A673 (cell line): ENCODE data around the gene RMDN3.

Experiments
- EZH2 ChIP-seq: fragments of 200-600 bp; sonication (generic); IDR thresholded peaks from 2 replicates; pipeline ENCODE4 v1.6.1; 2017; ENCODE audit warnings: borderline replicate concordance, low read depth, mild to moderate bottlenecking, mixed read lengths, antibody characterized with exemption, low read length; ENCODE audit not compliant: poor library complexity, severe bottlenecking
- TF ChIP-seq, protein P1 (sequence below): fragments of 300-800, 200-600 bp; sonication (generic); conservative IDR thresholded peaks from 2 replicates; pipeline ENCODE4 v1.5.1; 2017; ENCODE audit warnings: low read depth, mild to moderate bottlenecking, antibody characterized with exemption, low read length, moderate library complexity, mixed read lengths

DNA sequence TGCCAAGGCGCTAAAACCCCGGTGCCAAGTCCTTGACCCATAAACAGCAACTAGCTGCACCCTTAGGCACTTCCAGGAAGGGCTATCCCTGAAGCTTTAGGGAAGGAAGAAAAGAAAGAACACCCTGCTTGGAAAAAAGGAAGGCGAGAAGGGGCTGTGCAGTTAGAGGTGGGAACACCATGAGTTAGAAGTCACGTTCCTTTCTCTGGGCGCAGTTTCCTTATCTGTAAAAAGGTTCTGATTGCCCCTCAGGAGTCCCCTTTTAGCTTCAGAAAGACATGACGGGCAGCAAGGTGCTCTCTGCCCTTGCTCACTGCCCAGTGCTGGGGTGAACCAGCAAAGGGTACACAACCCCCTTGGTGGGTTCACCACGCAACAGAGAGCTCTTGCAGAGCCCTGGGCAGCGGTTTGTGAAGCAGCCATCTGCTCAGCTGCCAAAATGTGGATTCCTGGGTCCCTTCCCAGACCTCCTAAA is 9.6 kb upstream of the RMDN3 start:
- TF ChIP-seq, protein P1, sequence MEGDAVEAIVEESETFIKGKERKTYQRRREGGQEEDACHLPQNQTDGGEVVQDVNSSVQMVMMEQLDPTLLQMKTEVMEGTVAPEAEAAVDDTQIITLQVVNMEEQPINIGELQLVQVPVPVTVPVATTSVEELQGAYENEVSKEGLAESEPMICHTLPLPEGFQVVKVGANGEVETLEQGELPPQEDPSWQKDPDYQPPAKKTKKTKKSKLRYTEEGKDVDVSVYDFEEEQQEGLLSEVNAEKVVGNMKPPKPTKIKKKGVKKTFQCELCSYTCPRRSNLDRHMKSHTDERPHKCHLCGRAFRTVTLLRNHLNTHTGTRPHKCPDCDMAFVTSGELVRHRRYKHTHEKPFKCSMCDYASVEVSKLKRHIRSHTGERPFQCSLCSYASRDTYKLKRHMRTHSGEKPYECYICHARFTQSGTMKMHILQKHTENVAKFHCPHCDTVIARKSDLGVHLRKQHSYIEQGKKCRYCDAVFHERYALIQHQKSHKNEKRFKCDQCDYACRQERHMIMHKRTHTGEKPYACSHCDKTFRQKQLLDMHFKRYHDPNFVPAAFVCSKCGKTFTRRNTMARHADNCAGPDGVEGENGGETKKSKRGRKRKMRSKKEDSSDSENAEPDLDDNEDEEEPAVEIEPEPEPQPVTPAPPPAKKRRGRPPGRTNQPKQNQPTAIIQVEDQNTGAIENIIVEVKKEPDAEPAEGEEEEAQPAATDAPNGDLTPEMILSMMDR: no peak
- no peak for TF ChIP-seq EZH2
